GM12878 (cell line): ENCODE results near the gene SLC19A3. TPM values are rescaled to one million over a fixed set of nuclear protein-coding genes. Genes with fewer than 3 reads are reported as not detected.

ENCODE experiments used
- ATAC-seq: fragments of 200-7000 bp; cut with Tn5 transposase; 3 replicates; pipeline ENCODE4 v1.9.1; 2020; ENCODE audit warnings: mild to moderate bottlenecking, moderate library complexity
- BruUV-seq: library from RNA; stranded (reverse); fragments of 400-500 nt; replicated peaks from 2 replicates; lab custom pipeline; 2021; lab: Mats Ljungman, UMichigan
- CTCF ChIA-PET: fragments of 300-600 bp; sonication (Branson Sonifier 250); formaldehyde crosslinking; extraction: SDS; loops from one replicate; lab custom pipeline; 2021; ENCODE audit warnings: inconsistent platforms; lab: Yijun Ruan, JAX
- POLR2A ChIA-PET: fragments of 350-600 bp; formaldehyde crosslinking; extraction: SDS; loops from one replicate; lab custom pipeline; 2021; ENCODE audit warnings: inconsistent platforms; lab: Charles Lee
- RAD21 ChIA-PET: fragments of 300-600 bp; sonication (Branson Sonifier 250); formaldehyde crosslinking; loops from one replicate; lab custom pipeline; 2023; ENCODE audit warnings: antibody characterized with exemption; ENCODE audit not compliant: unreplicated experiment; lab: Charles Lee
- SMC1A ChIA-PET: fragments of 300-600 bp; sonication (Branson Sonifier 250); formaldehyde crosslinking; loops from one replicate; lab custom pipeline; 2023; ENCODE audit not compliant: unreplicated experiment, uncharacterized antibody; lab: Charles Lee
- DNase-seq: peaks from one replicate; pipeline ENCODE4 v3.0.0-alpha.2; 2011; ENCODE audit warnings: low read depth, low spot score
- FAIRE-seq: peaks from 3 replicates; lab custom pipeline; 2011; peaks lifted over from hg19 to GRCh38; lab: Jason Lieb, UNC
- H2AFZ ChIP-seq: 2 replicates; pipeline ENCODE4 v1.6.0; 2011; ENCODE audit warnings: low read depth, low read length, control low read depth; ENCODE audit not compliant: control insufficient read depth
- H3K27ac ChIP-seq: 2 replicates; pipeline ENCODE4 v1.5.1; 2011; ENCODE audit warnings: control low read depth; ENCODE audit not compliant: control insufficient read depth, insufficient read depth
- H3K27me3 ChIP-seq, 2 experiments: replicated peaks in 1 of 2; 2 replicates each; pipeline versions ENCODE4 v1.6.0 to v1.6.1; 2011; ENCODE audit warnings: low read length in 1 of 2; ENCODE audit not compliant: control insufficient read depth in 2 of 2, insufficient read depth in 2 of 2
- H3K36me3 ChIP-seq, 2 experiments: 2 replicates each; pipeline ENCODE4 v1.5.1; 2011; ENCODE audit warnings: low read length in 1 of 2; ENCODE audit not compliant: control insufficient read depth in 2 of 2, insufficient read depth in 2 of 2
- H3K4me1 ChIP-seq: 2 replicates; pipeline ENCODE4 v1.6.1; 2011; ENCODE audit warnings: mild to moderate bottlenecking, low read length, moderate library complexity, mixed read lengths; ENCODE audit not compliant: control insufficient read depth, insufficient read depth
- H3K4me2 ChIP-seq: 2 replicates; pipeline ENCODE4 v1.6.0; 2011; ENCODE audit warnings: control low read depth; ENCODE audit not compliant: control insufficient read depth, insufficient read depth
- H3K4me3 ChIP-seq: fragments of 200-600 bp; sonication (generic); 2 replicates; pipeline ENCODE4 v1.5.1; 2016
- H3K79me2 ChIP-seq: 2 replicates; pipeline ENCODE4 v1.6.0; 2011; ENCODE audit warnings: low read length; ENCODE audit not compliant: control insufficient read depth, insufficient read depth
- H3K9ac ChIP-seq: 2 replicates; pipeline ENCODE4 v1.8.0; 2011; ENCODE audit warnings: low read length, control low read depth, mixed read lengths; ENCODE audit not compliant: control insufficient read depth, insufficient read depth
- H3K9me3 ChIP-seq: replicated peaks from 3 replicates; pipeline ENCODE4 v1.5.1; 2011; ENCODE audit warnings: mild to moderate bottlenecking, low read length; ENCODE audit not compliant: control insufficient read depth, insufficient read depth
- H4K20me1 ChIP-seq: 2 replicates; pipeline ENCODE4 v1.6.0; 2011; ENCODE audit not compliant: control insufficient read depth, insufficient read depth
- BCL11A ChIP-seq: IDR thresholded peaks from 2 replicates; pipeline ENCODE4 v1.6.1; 2011; ENCODE audit warnings: low read depth, low read length
- BMI1 ChIP-seq: fragments of 450-650 bp; IDR thresholded peaks from 2 replicates; pipeline ENCODE4 v1.6.1; 2016; ENCODE audit warnings: mild to moderate bottlenecking, moderate library complexity, borderline replicate concordance
- CBFB ChIP-seq: IDR thresholded peaks from 2 replicates; pipeline ENCODE4 v1.6.1; 2016; ENCODE audit warnings: antibody characterized with exemption, low read depth
- CEBPB ChIP-seq, 2 experiments: fragments of 150-350 bp in 1 of 2; IDR thresholded peaks; 2 replicates each; pipeline ENCODE4 v1.6.1; 2012 to 2014; ENCODE audit warnings: low read depth in 2 of 2, low read length in 2 of 2, borderline replicate concordance in 1 of 2, inconsistent platforms in 1 of 2
- CHD2 ChIP-seq: IDR thresholded peaks from 2 replicates; pipeline ENCODE4 v1.6.1; 2011; ENCODE audit warnings: low read depth, low read length, improper control_type of control experiment, borderline replicate concordance
- HDAC6 ChIP-seq: fragments of 200-600 bp; sonication (generic); IDR thresholded peaks from one replicate; pipeline ENCODE4 v1.8.0; 2017; ENCODE audit warnings: antibody characterized with exemption; ENCODE audit not compliant: unreplicated experiment
- HDGF ChIP-seq: fragments of 450-650 bp; IDR thresholded peaks from 2 replicates; pipeline ENCODE4 v1.6.1; 2016; ENCODE audit warnings: antibody characterized with exemption
- KDM1A ChIP-seq: fragments of 200-600 bp; sonication (generic); IDR thresholded peaks from 2 replicates; pipeline ENCODE4 v1.6.1; 2016; ENCODE audit warnings: borderline replicate concordance
- MXI1 ChIP-seq: fragments of 150-350 bp; IDR thresholded peaks from 2 replicates; pipeline ENCODE4 v1.6.1; 2011; ENCODE audit warnings: low read depth, mild to moderate bottlenecking, inconsistent platforms, low read length, improper control_type of control experiment
- NFIC ChIP-seq: IDR thresholded peaks from 2 replicates; pipeline ENCODE4 v1.6.1; 2012; ENCODE audit warnings: low read depth, mild to moderate bottlenecking, inconsistent platforms, low read length, moderate library complexity
- NFYA ChIP-seq: IDR thresholded peaks from 2 replicates; pipeline ENCODE4 v1.6.1; 2011; ENCODE audit warnings: low read depth, mild to moderate bottlenecking, low read length, improper control_type of control experiment, borderline replicate concordance
- SIN3A ChIP-seq: IDR thresholded peaks from 2 replicates; pipeline ENCODE4 v1.6.1; 2012; ENCODE audit warnings: low read depth, low read length, improper control_type of control experiment
- SMC3 ChIP-seq: IDR thresholded peaks from 2 replicates; pipeline ENCODE4 v1.6.1; 2011; ENCODE audit warnings: low read length, improper control_type of control experiment, borderline replicate concordance
- SPI1 ChIP-seq: IDR thresholded peaks from 2 replicates; pipeline ENCODE4 v1.6.1; 2011; ENCODE audit warnings: low read depth, mild to moderate bottlenecking, low read length, moderate library complexity, borderline replicate concordance; ENCODE audit not compliant: insufficient read depth
- TCF12 ChIP-seq: IDR thresholded peaks from 2 replicates; pipeline ENCODE4 v1.6.1; 2011; ENCODE audit warnings: low read depth, mild to moderate bottlenecking, low read length
- ZNF274 ChIP-seq: IDR thresholded peaks from one replicate; pipeline ENCODE4 v1.8.0; 2011; ENCODE audit not compliant: insufficient read length, insufficient read depth
- ZNF384 ChIP-seq: IDR thresholded peaks from 2 replicates; pipeline ENCODE4 v1.6.1; 2012; ENCODE audit warnings: low read depth, mild to moderate bottlenecking, low read length, improper control_type of control experiment, borderline replicate concordance
- WGBS: methylation state at CpG from one replicate; pipeline ENCODE4 v1.1.6; 2016; ENCODE audit warnings: low lambda C conversion rate; ENCODE audit not compliant: insufficient replicate concordance, insufficient coverage; ENCODE audit errors: missing lambda C conversion rate; 5-methylcytosine and 5-hydroxymethylcytosine counted together
- in situ Hi-C: fragments of 300-500 bp; cut with MboI; formaldehyde crosslinking; loops from 9 replicates; pipeline ENCODE4 v1.14.3; 2018; ENCODE audit warnings: mixed read lengths
- intact Hi-C: fragments of 100-400 bp; cut with micrococcal nuclease; formaldehyde crosslinking; loops from one replicate; pipeline ENCODE4 v1.14.2; 2022; ENCODE audit not compliant: unreplicated experiment
- polyA plus RNA-seq, 11 experiments: library from polyadenylated mRNA; depleted of rRNA in 4 of 11; unstranded in 6 of 11; stranded (reverse) in 5 of 11; fragments of >200 nt; fragmentation: Nextera tagmentation in 4 of 11; fragmentation: Illumina TruSeq in 1 of 11; extraction: Ambion mirVana in 4 of 11; extraction: Trizol in 1 of 11; gene quantifications; 1 replicate in 1 of 11; 2 replicates in 10 of 11; pipeline versions ENCODE4 v1.2.1 to v1.2.3, GENCODE V29; 2011 to 2016; ENCODE audit warnings: inconsistent platforms in 2 of 11, missing spikeins in 2 of 11, low read depth in 1 of 11
- total RNA-seq, 4 experiments: library from RNA; depleted of rRNA in 3 of 4; stranded (reverse); fragments of >200 nt in 3 of 4; fragmentation: Illumina TruSeq in 1 of 4; extraction: Trizol in 1 of 4; gene quantifications; 2 replicates each; pipeline versions ENCODE4 v1.2.1 to v1.2.3, GENCODE V29; 2013 to 2021
- TF ChIP-seq, protein P1 (sequence below): IDR thresholded peaks from 2 replicates; pipeline ENCODE4 v1.6.1; 2012; ENCODE audit warnings: low read depth, low read length, improper control_type of control experiment
- TF ChIP-seq, protein P2 (sequence below): IDR thresholded peaks from 2 replicates; pipeline ENCODE4 v1.6.1; 2012; ENCODE audit warnings: low read depth, low read length, improper control_type of control experiment
- TF ChIP-seq, protein P3 (sequence below): fragments of 450-650 bp; IDR thresholded peaks from 2 replicates; pipeline ENCODE4 v1.6.1; 2017; ENCODE audit warnings: mild to moderate bottlenecking, moderate library complexity

Gene SLC19A3
- total and polyA plus RNA-seq, 10 of the 15 experiments (the other 5 are each of a cell fraction or from before 2014, with no cell fraction given), result not detected

DNA sequence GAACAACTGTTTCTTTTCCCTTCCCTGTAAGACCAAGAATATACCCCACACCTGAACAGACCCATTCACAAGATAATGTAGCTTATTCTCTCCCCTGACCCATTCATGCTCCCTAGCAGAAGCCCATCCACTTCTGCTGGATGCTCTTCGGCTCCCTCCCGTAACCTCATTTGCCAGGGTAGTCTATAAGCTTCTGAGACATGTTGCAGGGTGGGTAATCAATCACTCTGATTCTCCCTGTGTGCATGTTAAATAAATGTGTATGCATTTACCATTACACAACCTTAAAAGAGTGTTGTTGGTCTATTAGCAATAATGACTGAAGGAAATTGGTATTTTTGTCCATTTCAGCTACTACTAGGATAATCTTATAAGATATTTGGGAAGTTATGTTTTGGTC lies 1.3 kb downstream of the SLC19A3 start:
- no TSS peak for BruUV-seq
- Histone ChIP-seq H3K27me3 (no peaks in the 10 kb centered on the region), H3K4me3 (no peak overlapping the region), H3K27ac (no peak overlapping the region), H3K36me3 (no peaks in the 10 kb centered on the region), H4K20me1 (no peaks in the 10 kb centered on the region), H3K79me2 (no peaks in the 10 kb centered on the region), H3K4me2 (no peak overlapping the region), H3K4me1 (no peaks in the 10 kb centered on the region)
- FAIRE-seq (no peak), ATAC-seq (no peak)
- ChIA-PET POLR2A (interaction anchor here (0.7 kb wide), 1 partner anchor 134 kb away, joined by 6 read pairs; no protein-coding TSS in a partner anchor), SMC1A (interaction anchor here (0.6 to 1.5 kb wide), 3 partner anchors 10 to 156 kb away, joined by 3 to 4 read pairs (median 3); no protein-coding TSS in a partner anchor), RAD21 (no interaction called here)
- 90% methylated on average over 2 of the region's 2 CpGs for WGBS
- intact Hi-C loops, result no loop called here
- TF ChIP-seq MXI1 (no peak), BMI1 (no peak), KDM1A (no peak), SPI1 (no peak), ZNF274 (no peak), HDAC6 (no peak), SMC3 (no peak), NFYA (no peak), TCF12 (no peak), HDGF (no peak), BCL11A (no peak), NFIC (no peak), SIN3A (no peak), CBFB (no peak), CEBPB (IDR thresholded peaks at IDR 0.05; ENCODE audit: borderline replicate concordance in 1 of 2, low read depth in 2 of 2, low read length in 2 of 2) (no peak), ZNF384 (no peak), CHD2 (no peak)
- TF ChIP-seq, protein P1, sequence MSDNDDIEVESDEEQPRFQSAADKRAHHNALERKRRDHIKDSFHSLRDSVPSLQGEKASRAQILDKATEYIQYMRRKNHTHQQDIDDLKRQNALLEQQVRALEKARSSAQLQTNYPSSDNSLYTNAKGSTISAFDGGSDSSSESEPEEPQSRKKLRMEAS, result no peak
- TF ChIP-seq, protein P2, sequence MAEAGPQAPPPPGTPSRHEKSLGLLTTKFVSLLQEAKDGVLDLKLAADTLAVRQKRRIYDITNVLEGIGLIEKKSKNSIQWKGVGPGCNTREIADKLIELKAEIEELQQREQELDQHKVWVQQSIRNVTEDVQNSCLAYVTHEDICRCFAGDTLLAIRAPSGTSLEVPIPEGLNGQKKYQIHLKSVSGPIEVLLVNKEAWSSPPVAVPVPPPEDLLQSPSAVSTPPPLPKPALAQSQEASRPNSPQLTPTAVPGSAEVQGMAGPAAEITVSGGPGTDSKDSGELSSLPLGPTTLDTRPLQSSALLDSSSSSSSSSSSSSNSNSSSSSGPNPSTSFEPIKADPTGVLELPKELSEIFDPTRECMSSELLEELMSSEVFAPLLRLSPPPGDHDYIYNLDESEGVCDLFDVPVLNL, result no peak
- TF ChIP-seq, protein P3, sequence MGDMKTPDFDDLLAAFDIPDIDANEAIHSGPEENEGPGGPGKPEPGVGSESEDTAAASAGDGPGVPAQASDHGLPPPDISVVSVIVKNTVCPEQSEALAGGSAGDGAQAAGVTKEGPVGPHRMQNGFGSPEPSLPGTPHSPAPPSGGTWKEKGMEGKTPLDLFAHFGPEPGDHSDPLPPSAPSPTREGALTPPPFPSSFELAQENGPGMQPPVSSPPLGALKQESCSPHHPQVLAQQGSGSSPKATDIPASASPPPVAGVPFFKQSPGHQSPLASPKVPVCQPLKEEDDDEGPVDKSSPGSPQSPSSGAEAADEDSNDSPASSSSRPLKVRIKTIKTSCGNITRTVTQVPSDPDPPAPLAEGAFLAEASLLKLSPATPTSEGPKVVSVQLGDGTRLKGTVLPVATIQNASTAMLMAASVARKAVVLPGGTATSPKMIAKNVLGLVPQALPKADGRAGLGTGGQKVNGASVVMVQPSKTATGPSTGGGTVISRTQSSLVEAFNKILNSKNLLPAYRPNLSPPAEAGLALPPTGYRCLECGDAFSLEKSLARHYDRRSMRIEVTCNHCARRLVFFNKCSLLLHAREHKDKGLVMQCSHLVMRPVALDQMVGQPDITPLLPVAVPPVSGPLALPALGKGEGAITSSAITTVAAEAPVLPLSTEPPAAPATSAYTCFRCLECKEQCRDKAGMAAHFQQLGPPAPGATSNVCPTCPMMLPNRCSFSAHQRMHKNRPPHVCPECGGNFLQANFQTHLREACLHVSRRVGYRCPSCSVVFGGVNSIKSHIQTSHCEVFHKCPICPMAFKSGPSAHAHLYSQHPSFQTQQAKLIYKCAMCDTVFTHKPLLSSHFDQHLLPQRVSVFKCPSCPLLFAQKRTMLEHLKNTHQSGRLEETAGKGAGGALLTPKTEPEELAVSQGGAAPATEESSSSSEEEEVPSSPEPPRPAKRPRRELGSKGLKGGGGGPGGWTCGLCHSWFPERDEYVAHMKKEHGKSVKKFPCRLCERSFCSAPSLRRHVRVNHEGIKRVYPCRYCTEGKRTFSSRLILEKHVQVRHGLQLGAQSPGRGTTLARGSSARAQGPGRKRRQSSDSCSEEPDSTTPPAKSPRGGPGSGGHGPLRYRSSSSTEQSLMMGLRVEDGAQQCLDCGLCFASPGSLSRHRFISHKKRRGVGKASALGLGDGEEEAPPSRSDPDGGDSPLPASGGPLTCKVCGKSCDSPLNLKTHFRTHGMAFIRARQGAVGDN, result no peak
- TF ChIP-seq, all 136 proteins: peak for 0
- Histone ChIP-seq H3K9me3 (no peaks in the 10 kb centered on the region), H2AFZ (no peak overlapping the region), H3K9ac (no peak overlapping the region)
- no peak for DNase-seq
- CTCF ChIA-PET, result interaction anchor here (0.7 to 1.5 kb wide), 5 partner anchors 49 to 478 kb away, joined by 3 to 5 read pairs (median 3); no protein-coding TSS in a partner anchor
- in situ Hi-C loops, result no loop called here
